Endothelial cell of umbilical vein (primary cell): ENCODE data around the gene C1orf185. TPM values are rescaled to one million over a fixed set of nuclear protein-coding genes. Genes with fewer than 3 reads are reported as not detected.

Experiments
- BruUV-seq: library from RNA; stranded (reverse); fragments of 400-500 nt; replicated peaks from 2 replicates; lab custom pipeline; 2021; lab: Mats Ljungman, UMichigan
- CTCF ChIA-PET: fragments of 300-600, 350-600 bp; sonication (Branson Sonifier 250); formaldehyde crosslinking; loops from one replicate; lab custom pipeline; 2021; ENCODE audit warnings: antibody characterized with exemption, inconsistent platforms; lab: Charles Lee
- POLR2A ChIA-PET: fragments of 300-600, 350-600 bp; sonication (Branson Sonifier 250); formaldehyde crosslinking; loops from one replicate; lab custom pipeline; 2021; ENCODE audit warnings: antibody characterized with exemption, inconsistent platforms; lab: Charles Lee
- DNase-seq: peaks from one replicate; pipeline ENCODE4 v3.0.0-alpha.2; 2011; ENCODE audit warnings: low read depth, low spot score
- FAIRE-seq: peaks from 2 replicates; lab custom pipeline; 2011; peaks lifted over from hg19 to GRCh38; lab: Jason Lieb, UNC
- H2AFZ ChIP-seq: 2 replicates; pipeline ENCODE4 v1.6.0; 2012; ENCODE audit warnings: low read depth, low read length, control low read depth, inconsistent platforms
- H3K27ac ChIP-seq: 2 replicates; pipeline ENCODE4 v1.5.1; 2011; ENCODE audit warnings: low read depth, mild to moderate bottlenecking, control low read depth, low read length, moderate library complexity; ENCODE audit not compliant: insufficient read depth
- H3K27me3 ChIP-seq, 2 experiments: 2 replicates each; pipeline versions ENCODE4 v1.6.0 to v1.6.1; 2011; ENCODE audit warnings: low read length in 2 of 2, mixed read lengths in 1 of 2; ENCODE audit not compliant: control insufficient read depth in 2 of 2, insufficient read depth in 2 of 2
- H3K36me3 ChIP-seq, 2 experiments: 2 replicates in 1 of 2; 3 replicates in 1 of 2; pipeline ENCODE4 v1.5.1; 2011; ENCODE audit warnings: low read length in 2 of 2, mild to moderate bottlenecking in 1 of 2, moderate library complexity in 1 of 2; ENCODE audit not compliant: control insufficient read depth in 2 of 2, insufficient read depth in 2 of 2; ENCODE audit errors: extremely low read depth in 1 of 2
- H3K4me1 ChIP-seq: 3 replicates; pipeline ENCODE4 v1.5.1; 2011; ENCODE audit warnings: mild to moderate bottlenecking, low read length; ENCODE audit not compliant: control insufficient read depth, insufficient read depth; ENCODE audit errors: extremely low read depth
- H3K4me2 ChIP-seq: 2 replicates; pipeline ENCODE4 v1.6.1; 2011; ENCODE audit warnings: low read length, control low read depth, mixed read lengths; ENCODE audit not compliant: insufficient read depth
- H3K4me3 ChIP-seq, 3 experiments: fragments of 200-600 bp in 1 of 3; sonication (generic), shearing (Covaris generic) in 1 of 3; replicated peaks in 1 of 3; 2 replicates each; pipeline ENCODE4 v1.5.1; 2011 to 2016; ENCODE audit warnings: control low read depth in 3 of 3, low read length in 3 of 3, mild to moderate bottlenecking in 2 of 3, inconsistent platforms in 1 of 3, low read depth in 1 of 3, moderate library complexity in 1 of 3; ENCODE audit not compliant: insufficient read depth in 1 of 3
- H3K79me2 ChIP-seq: 2 replicates; pipeline ENCODE4 v1.6.0; 2012; ENCODE audit warnings: low read length, inconsistent platforms; ENCODE audit not compliant: control insufficient read depth, insufficient read depth
- H3K9ac ChIP-seq: replicated peaks from 2 replicates; pipeline ENCODE3; 2011; ENCODE audit warnings: low read length, control low read depth; ENCODE audit not compliant: insufficient read depth; ENCODE audit errors: extremely low read depth
- H3K9me1 ChIP-seq: replicated peaks from 3 replicates; pipeline ENCODE4 v1.6.0; 2011; ENCODE audit warnings: mild to moderate bottlenecking, low read length; ENCODE audit not compliant: control insufficient read depth, insufficient read depth; ENCODE audit errors: extremely low read depth
- H3K9me3 ChIP-seq: replicated peaks from 2 replicates; pipeline ENCODE4 v1.5.1; 2012; ENCODE audit warnings: low read length, inconsistent platforms; ENCODE audit not compliant: control insufficient read depth, insufficient read depth
- H4K20me1 ChIP-seq: replicated peaks from 2 replicates; pipeline ENCODE3; 2011; ENCODE audit warnings: mild to moderate bottlenecking, low read length; ENCODE audit not compliant: control insufficient read depth, insufficient read depth; ENCODE audit errors: extremely low read depth
- EZH2 ChIP-seq: IDR thresholded peaks from 2 replicates; pipeline ENCODE4 v1.6.1; 2012; ENCODE audit warnings: borderline replicate concordance, low read depth, mild to moderate bottlenecking, moderate library complexity, low read length, inconsistent platforms; ENCODE audit not compliant: severe bottlenecking
- FOS ChIP-seq: IDR thresholded peaks from 2 replicates; pipeline ENCODE4 v1.6.1; 2011; ENCODE audit warnings: mild to moderate bottlenecking, low read length, moderate library complexity, borderline replicate concordance; ENCODE audit not compliant: insufficient read depth
- GATA2 ChIP-seq: IDR thresholded peaks from 2 replicates; pipeline ENCODE4 v1.7.0; 2011; ENCODE audit warnings: low read depth, mild to moderate bottlenecking, moderate library complexity, mixed read lengths, low read length; ENCODE audit not compliant: insufficient read length, insufficient read depth
- JUN ChIP-seq: IDR thresholded peaks from 2 replicates; pipeline ENCODE4 v1.6.1; 2011; ENCODE audit warnings: borderline replicate concordance, low read depth; ENCODE audit not compliant: insufficient read length, insufficient read depth
- MAX ChIP-seq: IDR thresholded peaks from 2 replicates; pipeline ENCODE4 v1.6.1; 2011; ENCODE audit not compliant: insufficient read depth, insufficient read length
- MYC ChIP-seq: IDR thresholded peaks from one replicate; pipeline ENCODE4 v1.6.1; 2011; ENCODE audit warnings: mild to moderate bottlenecking, low read depth, low read length
- POLR2A ChIP-seq: IDR thresholded peaks from 2 replicates; pipeline ENCODE4 v1.6.1; 2012; ENCODE audit warnings: low read depth, mild to moderate bottlenecking, control low read depth, low read length
- POLR2AphosphoS5 ChIP-seq: IDR thresholded peaks from 2 replicates; pipeline ENCODE4 v1.6.1; 2012; ENCODE audit warnings: low read depth, mild to moderate bottlenecking, control low read depth, low read length, moderate library complexity; ENCODE audit not compliant: insufficient read depth
- dilution Hi-C: fragments of 300-500 bp; cut with MboI; formaldehyde crosslinking; loops from one replicate; pipeline ENCODE4 v1.15.0; 2019; ENCODE audit warnings: low sequenced_read_pairs; ENCODE audit not compliant: extremely low pct_ligation_motif_present
- intact Hi-C: fragments of 100-400 bp; cut with micrococcal nuclease; formaldehyde crosslinking; loops from one replicate; pipeline ENCODE4 v1.10.0; 2022
- polyA plus RNA-seq, 4 experiments: library from polyadenylated mRNA; depleted of rRNA in 3 of 4; stranded (reverse) in 3 of 4; unstranded in 1 of 4; fragments of >200 nt; gene quantifications; 2 replicates each; pipeline versions ENCODE4 v1.2.1 to v1.2.3, GENCODE V29; 2011 to 2012; ENCODE audit warnings: missing spikeins in 1 of 4
- total RNA-seq: library from RNA; stranded (reverse); gene quantifications from 2 replicates; pipeline ENCODE4 v1.2.3, GENCODE V29; 2021
- TF ChIP-seq, protein P1 (sequence below), 2 donors: IDR thresholded peaks; 1 replicate in 1 of 2; 2 replicates in 1 of 2; pipeline ENCODE4 v1.5.1; 2011; ENCODE audit warnings: low read length in 2 of 2, mild to moderate bottlenecking in 2 of 2, moderate library complexity in 2 of 2, control low read depth in 1 of 2, inconsistent platforms in 1 of 2, low read depth in 1 of 2; ENCODE audit not compliant: insufficient read depth in 1 of 2; ENCODE audit errors: extremely low read depth in 1 of 2

C1orf185 gene
- total and polyA plus RNA-seq, 2 donors (not counting 3 experiments of a cell fraction or from before 2014, with no cell fraction given): not detected

DNA sequence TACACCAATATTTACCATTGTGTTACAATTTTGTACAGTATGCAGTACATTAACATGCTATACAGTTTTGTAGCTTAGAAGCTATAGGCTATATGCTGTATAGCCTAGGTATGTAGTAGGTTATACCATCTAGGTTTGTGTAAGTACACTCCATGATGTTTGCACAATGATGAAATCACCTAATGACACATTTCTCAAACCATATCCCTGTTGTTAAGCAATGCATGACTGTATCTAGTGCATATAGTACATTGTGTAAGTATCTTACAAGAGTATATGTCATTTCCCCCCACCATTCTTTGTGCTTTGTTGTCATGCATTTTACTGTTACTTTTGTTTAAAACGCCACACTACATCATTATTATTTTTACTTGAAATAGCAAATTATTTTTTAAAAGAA, 68.3 kb downstream of the C1orf185 start:
- H4K20me1 ChIP-seq: no peaks in the 10 kb centered on the region
- no peak for TF ChIP-seq POLR2AphosphoS5
- TF ChIP-seq FOS: no peak
- no peak for TF ChIP-seq POLR2A
- TF ChIP-seq MYC: no peak
- TF ChIP-seq JUN: no peak
- CTCF ChIA-PET: interaction anchor here (0.9 to 1.9 kb wide), 2 partner anchors 19 to 21 kb away, joined by 3 to 6 read pairs; no protein-coding TSS in a partner anchor
- no TSS peak for BruUV-seq
- no peaks in the 10 kb centered on the region for H3K9me3 ChIP-seq
- H3K27me3 ChIP-seq: peaks cover 8 to 10% of the 10 kb centered on the region in 2 experiments
- FAIRE-seq: no peak
- no peaks in the 10 kb centered on the region for H3K79me2 ChIP-seq
- dilution Hi-C loops: no loop called here
- peaks cover 2% of the 10 kb centered on the region for H3K9me1 ChIP-seq
- H3K4me3 ChIP-seq: no peak overlapping the region
- intact Hi-C loops: no loop called here
- no peak overlapping the region for H3K4me2 ChIP-seq
- no peak for DNase-seq
- POLR2A ChIA-PET: no interaction called here
- no peaks in the 10 kb centered on the region for H3K36me3 ChIP-seq
- H2AFZ ChIP-seq: no peak overlapping the region
- H3K27ac ChIP-seq: no peak overlapping the region
- H3K4me1 ChIP-seq: no peaks in the 10 kb centered on the region
- H3K9ac ChIP-seq: no peak overlapping the region

DNA sequence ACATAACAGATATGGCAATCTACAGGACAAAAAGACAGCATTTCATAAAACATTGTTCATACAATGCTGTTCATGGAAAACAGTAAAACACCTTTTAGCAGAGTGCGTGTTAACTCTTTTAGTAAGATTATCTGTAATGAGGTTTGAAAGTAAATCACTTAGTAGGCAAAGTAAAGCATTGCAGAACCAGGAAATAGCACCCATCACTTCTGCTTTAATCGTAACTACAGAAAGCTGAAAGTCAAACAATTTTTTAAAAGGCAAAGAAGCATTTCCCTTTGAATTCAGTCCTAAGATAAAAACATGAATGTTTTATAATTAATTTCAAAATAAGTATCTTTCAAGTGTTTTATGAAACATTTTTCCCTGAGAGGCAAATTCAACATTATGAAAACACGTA, 70.8 kb downstream of the C1orf185 start:
- no TSS peak for BruUV-seq
- Histone ChIP-seq H3K4me1 (no peaks in the 10 kb centered on the region), H3K9ac (no peak overlapping the region), H3K9me1 (peaks cover 2% of the 10 kb centered on the region), H3K79me2 (no peaks in the 10 kb centered on the region), H4K20me1 (no peaks in the 10 kb centered on the region), H3K36me3 (no peaks in the 10 kb centered on the region), H3K4me2 (no peak overlapping the region), H2AFZ (no peak overlapping the region), H3K4me3 (no peak overlapping the region), H3K27ac (no peak overlapping the region), H3K27me3 (peaks cover 6 to 16% of the 10 kb centered on the region in 2 experiments), H3K9me3 (no peaks in the 10 kb centered on the region)
- dilution Hi-C loops (no loop called here), intact Hi-C loops (no loop called here)
- no peak for DNase-seq
- ChIA-PET POLR2A (no interaction called here), CTCF (no interaction called here)
- no peak for FAIRE-seq
- TF ChIP-seq JUN (no peak), MYC (no peak), POLR2AphosphoS5 (no peak), MAX (no peak), POLR2A (no peak), GATA2 (no peak), FOS (no peak), EZH2 (no peak)
- TF ChIP-seq, protein P1, sequence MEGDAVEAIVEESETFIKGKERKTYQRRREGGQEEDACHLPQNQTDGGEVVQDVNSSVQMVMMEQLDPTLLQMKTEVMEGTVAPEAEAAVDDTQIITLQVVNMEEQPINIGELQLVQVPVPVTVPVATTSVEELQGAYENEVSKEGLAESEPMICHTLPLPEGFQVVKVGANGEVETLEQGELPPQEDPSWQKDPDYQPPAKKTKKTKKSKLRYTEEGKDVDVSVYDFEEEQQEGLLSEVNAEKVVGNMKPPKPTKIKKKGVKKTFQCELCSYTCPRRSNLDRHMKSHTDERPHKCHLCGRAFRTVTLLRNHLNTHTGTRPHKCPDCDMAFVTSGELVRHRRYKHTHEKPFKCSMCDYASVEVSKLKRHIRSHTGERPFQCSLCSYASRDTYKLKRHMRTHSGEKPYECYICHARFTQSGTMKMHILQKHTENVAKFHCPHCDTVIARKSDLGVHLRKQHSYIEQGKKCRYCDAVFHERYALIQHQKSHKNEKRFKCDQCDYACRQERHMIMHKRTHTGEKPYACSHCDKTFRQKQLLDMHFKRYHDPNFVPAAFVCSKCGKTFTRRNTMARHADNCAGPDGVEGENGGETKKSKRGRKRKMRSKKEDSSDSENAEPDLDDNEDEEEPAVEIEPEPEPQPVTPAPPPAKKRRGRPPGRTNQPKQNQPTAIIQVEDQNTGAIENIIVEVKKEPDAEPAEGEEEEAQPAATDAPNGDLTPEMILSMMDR (IDR thresholded peaks at IDR 0.05; ENCODE audit: extremely low read depth in 1 of 2, insufficient read depth in 1 of 2, low read depth in 1 of 2, low read length in 2 of 2): no peak
